WTC11 (cell line): ENCODE data around the gene SPNS3. TPM values are rescaled to one million over a fixed set of nuclear protein-coding genes. Genes with fewer than 3 reads are reported as not detected.

Experiments used
- ATAC-seq: fragments of 200-7000 bp; cut with Tn5 transposase; 2 replicates; pipeline ENCODE4 v1.10.0; 2021; ENCODE audit warnings: mild to moderate bottlenecking, moderate library complexity
- CTCF ChIA-PET: fragments of 300-600 bp; sonication (Branson Sonifier 250); formaldehyde crosslinking; loops from one replicate; lab custom pipeline; 2021; ENCODE audit warnings: antibody characterized with exemption; lab: Charles Lee
- POLR2A ChIA-PET: fragments of 350-600 bp; sonication (Branson Sonifier 250); formaldehyde crosslinking; loops from one replicate; lab custom pipeline; 2021; ENCODE audit warnings: antibody characterized with exemption; lab: Charles Lee
- DNase-seq: peaks from one replicate; pipeline ENCODE4 v3.0.0; 2021; ENCODE audit warnings: low spot score
- H3K27ac Mint-ChIP-seq: 2 replicates; pipeline ENCODE4 v1.8.0; 2021; ENCODE audit warnings: mixed read lengths
- H3K27me3 Mint-ChIP-seq: 2 replicates; pipeline ENCODE4 v1.8.0; 2021; ENCODE audit warnings: low read depth, mild to moderate bottlenecking, moderate library complexity, mixed read lengths
- H3K36me3 Mint-ChIP-seq: 2 replicates; pipeline ENCODE4 v1.8.0; 2021; ENCODE audit warnings: mixed read lengths
- H3K4me1 Mint-ChIP-seq: 2 replicates; pipeline ENCODE4 v1.8.0; 2022; ENCODE audit warnings: mixed read lengths
- H3K4me3 Mint-ChIP-seq: 2 replicates; pipeline ENCODE4 v1.8.0; 2021; ENCODE audit warnings: mild to moderate bottlenecking, moderate library complexity, mixed read lengths
- H3K9me3 Mint-ChIP-seq: 2 replicates; pipeline ENCODE4 v1.8.0; 2021; ENCODE audit warnings: mixed read lengths
- ARID4B ChIP-seq: sonication (generic); formaldehyde crosslinking; IDR thresholded peaks from 2 replicates; pipeline ENCODE4 v1.8.0; 2023; ENCODE audit warnings: missing genetic modification reagents, mild to moderate bottlenecking, borderline replicate concordance
- PRRX2 ChIP-seq: fragments of 250-450 bp; sonication (Bioruptor Pico); IDR thresholded peaks from 2 replicates; pipeline ENCODE4 v1.8.0; 2021; ENCODE audit warnings: mild to moderate bottlenecking
- SOX15 ChIP-seq: fragments of 250-450 bp; sonication (Bioruptor Pico); IDR thresholded peaks from 2 replicates; pipeline ENCODE4 v1.9.0; 2021; ENCODE audit warnings: mild to moderate bottlenecking
- ZNF138 ChIP-seq: sonication (generic); formaldehyde crosslinking; conservative IDR thresholded peaks from 2 replicates; pipeline ENCODE4 v1.8.1; 2022; ENCODE audit warnings: mild to moderate bottlenecking, moderate library complexity, missing genetic modification reagents
- ZNF281 ChIP-seq: sonication (generic); formaldehyde crosslinking; IDR thresholded peaks from 2 replicates; pipeline ENCODE4 v1.8.0; 2023; ENCODE audit warnings: mild to moderate bottlenecking, missing genetic modification reagents
- ZNF416 ChIP-seq: fragments of 250-450 bp; sonication (Bioruptor Pico); IDR thresholded peaks from 2 replicates; pipeline ENCODE4 v1.9.0; 2021; ENCODE audit warnings: mild to moderate bottlenecking, inconsistent platforms
- total RNA-seq: library from RNA; stranded (reverse); gene quantifications from 3 replicates; pipeline ENCODE4 v1.2.3, GENCODE V29; 2021
- TF ChIP-seq, protein P1 (sequence below): fragments of 250-450 bp; sonication (Bioruptor Pico); IDR thresholded peaks from 2 replicates; pipeline ENCODE4 v1.9.0; 2021; ENCODE audit warnings: mild to moderate bottlenecking
- TF ChIP-seq, protein P2 (sequence below): sonication (generic); formaldehyde crosslinking; IDR thresholded peaks from 2 replicates; pipeline ENCODE4 v1.8.0; 2023; ENCODE audit warnings: missing genetic modification reagents
- TF ChIP-seq, protein P3 (sequence below): fragments of 250-450 bp; sonication (Bioruptor Pico); IDR thresholded peaks from 2 replicates; pipeline ENCODE4 v1.9.0; 2021; ENCODE audit warnings: moderate library complexity, mild to moderate bottlenecking, inconsistent platforms, borderline replicate concordance
- TF ChIP-seq, protein P4 (sequence below): sonication (generic); formaldehyde crosslinking; IDR thresholded peaks from 2 replicates; pipeline ENCODE4 v1.8.1; 2022; ENCODE audit warnings: low read depth, missing genetic modification reagents, borderline replicate concordance

Gene SPNS3
- total RNA-seq, 1 experiment from 2014 or later: not detected

GRCh38 chr17:4511199-4511932 is 77.6 kb downstream of the SPNS3 start (continued):
- no peak for TF ChIP-seq ARID4B (CRISPR knock-in tag)
- TF ChIP-seq, all 79 proteins: peak for 0

GRCh38 chr17:4512156-4513112 is 78.7 kb downstream of the SPNS3 start:
- CTCF ChIA-PET: interaction anchor here (1.8 kb wide), 1 partner anchor 12 kb away, joined by 5 read pairs; no protein-coding TSS in a partner anchor
- no peaks in the 10 kb centered on the region for H3K36me3 Mint-ChIP-seq
- peaks cover 7% of the 10 kb centered on the region for H3K4me1 Mint-ChIP-seq
- no peak for DNase-seq
- POLR2A ChIA-PET: interaction anchor here (1.6 kb wide), 1 partner anchor 24 kb away, joined by 3 read pairs; no protein-coding TSS in a partner anchor
- no peak overlapping the region for H3K4me3 Mint-ChIP-seq
- peaks cover 20% of the 10 kb centered on the region for H3K27me3 Mint-ChIP-seq
- TF ChIP-seq ZNF416 (CRISPR knock-in tag) (no peak), PRRX2 (no peak), ZNF138 (CRISPR knock-in tag) (no peak), ARID4B (CRISPR knock-in tag) (no peak), ZNF281 (CRISPR knock-in tag) (no peak), SOX15 (no peak)
- TF ChIP-seq, protein P1, sequence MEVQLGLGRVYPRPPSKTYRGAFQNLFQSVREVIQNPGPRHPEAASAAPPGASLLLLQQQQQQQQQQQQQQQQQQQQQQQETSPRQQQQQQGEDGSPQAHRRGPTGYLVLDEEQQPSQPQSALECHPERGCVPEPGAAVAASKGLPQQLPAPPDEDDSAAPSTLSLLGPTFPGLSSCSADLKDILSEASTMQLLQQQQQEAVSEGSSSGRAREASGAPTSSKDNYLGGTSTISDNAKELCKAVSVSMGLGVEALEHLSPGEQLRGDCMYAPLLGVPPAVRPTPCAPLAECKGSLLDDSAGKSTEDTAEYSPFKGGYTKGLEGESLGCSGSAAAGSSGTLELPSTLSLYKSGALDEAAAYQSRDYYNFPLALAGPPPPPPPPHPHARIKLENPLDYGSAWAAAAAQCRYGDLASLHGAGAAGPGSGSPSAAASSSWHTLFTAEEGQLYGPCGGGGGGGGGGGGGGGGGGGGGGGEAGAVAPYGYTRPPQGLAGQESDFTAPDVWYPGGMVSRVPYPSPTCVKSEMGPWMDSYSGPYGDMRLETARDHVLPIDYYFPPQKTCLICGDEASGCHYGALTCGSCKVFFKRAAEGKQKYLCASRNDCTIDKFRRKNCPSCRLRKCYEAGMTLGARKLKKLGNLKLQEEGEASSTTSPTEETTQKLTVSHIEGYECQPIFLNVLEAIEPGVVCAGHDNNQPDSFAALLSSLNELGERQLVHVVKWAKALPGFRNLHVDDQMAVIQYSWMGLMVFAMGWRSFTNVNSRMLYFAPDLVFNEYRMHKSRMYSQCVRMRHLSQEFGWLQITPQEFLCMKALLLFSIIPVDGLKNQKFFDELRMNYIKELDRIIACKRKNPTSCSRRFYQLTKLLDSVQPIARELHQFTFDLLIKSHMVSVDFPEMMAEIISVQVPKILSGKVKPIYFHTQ: no peak
- TF ChIP-seq, protein P2, sequence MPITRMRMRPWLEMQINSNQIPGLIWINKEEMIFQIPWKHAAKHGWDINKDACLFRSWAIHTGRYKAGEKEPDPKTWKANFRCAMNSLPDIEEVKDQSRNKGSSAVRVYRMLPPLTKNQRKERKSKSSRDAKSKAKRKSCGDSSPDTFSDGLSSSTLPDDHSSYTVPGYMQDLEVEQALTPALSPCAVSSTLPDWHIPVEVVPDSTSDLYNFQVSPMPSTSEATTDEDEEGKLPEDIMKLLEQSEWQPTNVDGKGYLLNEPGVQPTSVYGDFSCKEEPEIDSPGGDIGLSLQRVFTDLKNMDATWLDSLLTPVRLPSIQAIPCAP (CRISPR knock-in tag): no peak
- TF ChIP-seq, protein P3, sequence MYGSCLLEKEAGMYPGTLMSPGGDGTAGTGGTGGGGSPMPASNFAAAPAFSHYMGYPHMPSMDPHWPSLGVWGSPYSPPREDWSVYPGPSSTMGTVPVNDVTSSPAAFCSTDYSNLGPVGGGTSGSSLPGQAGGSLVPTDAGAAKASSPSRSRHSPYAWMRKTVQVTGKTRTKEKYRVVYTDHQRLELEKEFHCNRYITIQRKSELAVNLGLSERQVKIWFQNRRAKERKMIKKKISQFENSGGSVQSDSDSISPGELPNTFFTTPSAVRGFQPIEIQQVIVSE (CRISPR knock-in tag): no peak
- TF ChIP-seq, protein P4, sequence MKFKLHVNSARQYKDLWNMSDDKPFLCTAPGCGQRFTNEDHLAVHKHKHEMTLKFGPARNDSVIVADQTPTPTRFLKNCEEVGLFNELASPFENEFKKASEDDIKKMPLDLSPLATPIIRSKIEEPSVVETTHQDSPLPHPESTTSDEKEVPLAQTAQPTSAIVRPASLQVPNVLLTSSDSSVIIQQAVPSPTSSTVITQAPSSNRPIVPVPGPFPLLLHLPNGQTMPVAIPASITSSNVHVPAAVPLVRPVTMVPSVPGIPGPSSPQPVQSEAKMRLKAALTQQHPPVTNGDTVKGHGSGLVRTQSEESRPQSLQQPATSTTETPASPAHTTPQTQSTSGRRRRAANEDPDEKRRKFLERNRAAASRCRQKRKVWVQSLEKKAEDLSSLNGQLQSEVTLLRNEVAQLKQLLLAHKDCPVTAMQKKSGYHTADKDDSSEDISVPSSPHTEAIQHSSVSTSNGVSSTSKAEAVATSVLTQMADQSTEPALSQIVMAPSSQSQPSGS (CRISPR knock-in tag): no peak
- ATAC-seq: no peak
- H3K27ac Mint-ChIP-seq: no peak overlapping the region
- H3K9me3 Mint-ChIP-seq: no peaks in the 10 kb centered on the region
